OCI-LY1 (cell line): Measurements from ENCODE around the gene SCAMP5.

Experiments
- H2AFZ ChIP-seq: fragments of 200-600 bp; sonication (generic), shearing (Covaris generic); 2 replicates; pipeline ENCODE4 v1.6.0; 2014; ENCODE audit warnings: antibody characterized with exemption, mild to moderate bottlenecking, low read length
- H3F3A ChIP-seq: fragments of 200-600 bp; sonication (generic), shearing (Covaris generic); 2 replicates; pipeline ENCODE4 v1.6.0; 2014; ENCODE audit warnings: mild to moderate bottlenecking, antibody characterized with exemption, low read length, moderate library complexity; ENCODE audit not compliant: insufficient read depth
- H3K27ac ChIP-seq: fragments of 200-600 bp; sonication (generic); 2 replicates; pipeline ENCODE4 v1.5.1; 2014; ENCODE audit warnings: low read length, mixed run types, mild to moderate bottlenecking, low read depth; ENCODE audit not compliant: poor library complexity, severe bottlenecking
- H3K27me3 ChIP-seq: fragments of 200-600 bp; sonication (generic); 2 replicates; pipeline ENCODE4 v1.6.0; 2014; ENCODE audit warnings: antibody characterized with exemption, mild to moderate bottlenecking, low read length, moderate library complexity; ENCODE audit not compliant: insufficient read depth
- H3K36me3 ChIP-seq: fragments of 200-600 bp; sonication (generic); 2 replicates; pipeline ENCODE4 v1.6.1; 2014; ENCODE audit warnings: mild to moderate bottlenecking, antibody characterized with exemption, low read length, moderate library complexity, mixed read lengths; ENCODE audit not compliant: insufficient read depth
- H3K4me1 ChIP-seq: fragments of 200-600 bp; sonication (generic); 2 replicates; pipeline ENCODE4 v1.5.1; 2014; ENCODE audit warnings: mild to moderate bottlenecking, low read length, moderate library complexity; ENCODE audit not compliant: insufficient read depth, severe bottlenecking
- H3K4me2 ChIP-seq: fragments of 200-600 bp; sonication (generic), shearing (Covaris generic); 2 replicates; pipeline ENCODE4 v1.6.1; 2014; ENCODE audit warnings: low read length
- H3K4me3 ChIP-seq: fragments of 200-600 bp; sonication (generic); 2 replicates; pipeline ENCODE4 v1.5.1; 2014; ENCODE audit warnings: low read length, low read depth, mild to moderate bottlenecking, mixed read lengths; ENCODE audit not compliant: poor library complexity, severe bottlenecking
- H3K79me2 ChIP-seq: fragments of 200-600 bp; shearing (Covaris generic); 2 replicates; pipeline ENCODE4 v1.6.1; 2016; ENCODE audit warnings: mixed run types, low read length, mixed read lengths; ENCODE audit not compliant: insufficient read depth
- H3K9ac ChIP-seq: fragments of 200-600 bp; sonication (generic), shearing (Covaris generic); 2 replicates; pipeline ENCODE4 v1.6.1; 2014; ENCODE audit warnings: mild to moderate bottlenecking, low read length, mixed read lengths
- H3K9me2 ChIP-seq: fragments of 200-600 bp; sonication (generic), shearing (Covaris generic); 2 replicates; pipeline ENCODE4 v1.6.1; 2014; ENCODE audit warnings: low read depth, mild to moderate bottlenecking, low read length, mixed read lengths
- H3K9me3 ChIP-seq: fragments of 200-600 bp; shearing (Covaris generic); 2 replicates; pipeline ENCODE4 v1.6.1; 2014; ENCODE audit warnings: low read length, mixed read lengths
- H4K20me1 ChIP-seq: fragments of 200-600 bp; sonication (generic), shearing (Covaris generic); 2 replicates; pipeline ENCODE4 v1.6.0; 2016; ENCODE audit warnings: mild to moderate bottlenecking, low read length; ENCODE audit not compliant: insufficient read depth
- EZH2 ChIP-seq: fragments of 200-600 bp; sonication (generic), shearing (Covaris generic); IDR thresholded peaks from 2 replicates; pipeline ENCODE4 v1.8.0; 2017; ENCODE audit warnings: borderline replicate concordance, mixed run types, mild to moderate bottlenecking, antibody characterized with exemption, low read length, moderate library complexity, mixed read lengths
- TF ChIP-seq, protein P1 (sequence below): fragments of 200-600 bp; sonication (generic), shearing (Covaris generic); IDR thresholded peaks from 2 replicates; pipeline ENCODE4 v1.5.1; 2017; ENCODE audit warnings: mild to moderate bottlenecking, antibody characterized with exemption, low read length, moderate library complexity, mixed read lengths

Gene SCAMP5

DNA sequence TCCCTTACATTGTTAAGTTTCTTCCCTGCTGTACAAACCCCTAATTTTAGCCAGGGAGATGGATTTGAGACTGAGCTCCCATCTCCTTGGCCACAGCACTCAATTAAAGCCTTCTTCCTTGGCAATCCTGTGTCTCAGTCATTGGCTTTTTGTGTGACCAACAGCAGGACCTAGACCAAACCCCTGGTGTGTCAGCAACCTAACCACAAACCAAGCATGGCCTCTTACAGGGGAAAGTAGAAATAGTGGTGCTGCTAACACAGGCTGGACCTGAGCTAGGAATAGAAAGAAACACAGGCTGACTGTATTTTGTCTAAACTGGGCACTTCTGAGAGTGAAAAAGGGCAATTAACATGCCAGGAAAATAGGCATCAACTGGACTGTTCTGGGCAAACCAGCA, 65.9 kb downstream of the SCAMP5 start:
- Histone ChIP-seq H4K20me1 (no peaks in the 10 kb centered on the region), H3K79me2 (no peaks in the 10 kb centered on the region), H2AFZ (no peak overlapping the region), H3K9me2 (no peaks in the 10 kb centered on the region), H3F3A (no peaks in the 10 kb centered on the region), H3K27me3 (no peaks in the 10 kb centered on the region), H3K4me2 (no peak overlapping the region), H3K4me1 (no peaks in the 10 kb centered on the region), H3K36me3 (no peaks in the 10 kb centered on the region), H3K4me3 (no peak overlapping the region), H3K27ac (no peak overlapping the region), H3K9me3 (no peaks in the 10 kb centered on the region), H3K9ac (no peak overlapping the region)
- TF ChIP-seq EZH2 = no peak
- TF ChIP-seq, protein P1, sequence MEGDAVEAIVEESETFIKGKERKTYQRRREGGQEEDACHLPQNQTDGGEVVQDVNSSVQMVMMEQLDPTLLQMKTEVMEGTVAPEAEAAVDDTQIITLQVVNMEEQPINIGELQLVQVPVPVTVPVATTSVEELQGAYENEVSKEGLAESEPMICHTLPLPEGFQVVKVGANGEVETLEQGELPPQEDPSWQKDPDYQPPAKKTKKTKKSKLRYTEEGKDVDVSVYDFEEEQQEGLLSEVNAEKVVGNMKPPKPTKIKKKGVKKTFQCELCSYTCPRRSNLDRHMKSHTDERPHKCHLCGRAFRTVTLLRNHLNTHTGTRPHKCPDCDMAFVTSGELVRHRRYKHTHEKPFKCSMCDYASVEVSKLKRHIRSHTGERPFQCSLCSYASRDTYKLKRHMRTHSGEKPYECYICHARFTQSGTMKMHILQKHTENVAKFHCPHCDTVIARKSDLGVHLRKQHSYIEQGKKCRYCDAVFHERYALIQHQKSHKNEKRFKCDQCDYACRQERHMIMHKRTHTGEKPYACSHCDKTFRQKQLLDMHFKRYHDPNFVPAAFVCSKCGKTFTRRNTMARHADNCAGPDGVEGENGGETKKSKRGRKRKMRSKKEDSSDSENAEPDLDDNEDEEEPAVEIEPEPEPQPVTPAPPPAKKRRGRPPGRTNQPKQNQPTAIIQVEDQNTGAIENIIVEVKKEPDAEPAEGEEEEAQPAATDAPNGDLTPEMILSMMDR = no peak

DNA sequence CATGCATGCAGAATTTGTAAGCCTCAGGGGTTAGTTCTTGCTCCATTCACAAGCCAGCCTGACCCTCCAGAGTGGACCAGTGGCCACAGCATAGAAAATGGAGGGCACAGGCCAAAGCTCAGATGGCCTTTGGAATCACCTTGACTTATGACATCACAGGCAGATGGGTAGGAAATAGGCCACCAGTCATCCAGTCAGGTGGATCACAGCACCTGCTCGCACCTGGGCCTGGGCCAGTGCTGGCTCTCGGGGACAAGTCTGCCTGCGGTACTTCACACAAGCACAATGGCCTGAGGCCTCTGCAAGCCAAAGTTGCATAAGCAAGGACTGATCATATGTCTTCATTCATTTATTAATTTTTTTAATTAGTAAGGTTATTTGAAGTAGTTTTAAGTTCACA, 67.3 kb downstream of the SCAMP5 start:
- H3K4me1 ChIP-seq = no peaks in the 10 kb centered on the region

DNA sequence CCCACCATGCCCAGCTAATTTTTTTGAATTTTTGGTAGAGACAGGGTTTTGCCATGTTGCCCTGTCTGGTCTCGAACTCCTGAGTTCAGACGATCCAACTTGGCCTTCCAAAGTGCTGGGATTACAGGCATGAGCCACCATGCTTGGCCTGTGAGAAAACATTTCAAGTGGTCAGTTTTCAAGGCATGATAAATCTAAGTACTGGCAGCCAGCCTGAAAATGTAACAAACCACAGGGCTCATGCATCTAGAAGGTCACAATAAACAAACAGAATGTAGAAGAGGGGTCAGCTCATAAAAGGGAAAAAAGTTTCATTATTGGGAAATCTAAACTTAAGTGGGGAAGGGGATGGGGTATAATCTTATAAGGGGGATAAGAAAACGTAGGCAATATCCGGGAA, 68.0 kb downstream of the SCAMP5 start:
- H3K9me2 ChIP-seq = no peaks in the 10 kb centered on the region
- no peak overlapping the region for H3K9ac ChIP-seq
- H4K20me1 ChIP-seq = no peaks in the 10 kb centered on the region
- TF ChIP-seq EZH2 = no peak
- TF ChIP-seq, protein P1 = no peak
- no peaks in the 10 kb centered on the region for H3K27me3 ChIP-seq
- H3F3A ChIP-seq = no peaks in the 10 kb centered on the region
- no peak overlapping the region for H3K4me2 ChIP-seq
- no peak overlapping the region for H2AFZ ChIP-seq
- no peak overlapping the region for H3K27ac ChIP-seq
- no peaks in the 10 kb centered on the region for H3K9me3 ChIP-seq
- H3K4me3 ChIP-seq = no peak overlapping the region
- H3K4me1 ChIP-seq = no peaks in the 10 kb centered on the region
- H3K36me3 ChIP-seq = no peaks in the 10 kb centered on the region
- no peaks in the 10 kb centered on the region for H3K79me2 ChIP-seq

More for the DNA sequence above, 67.3 kb downstream of the SCAMP5 start:
- no peak overlapping the region for H3K4me2 ChIP-seq
- no peak overlapping the region for H3K9ac ChIP-seq
- TF ChIP-seq, protein P1 = no peak
- TF ChIP-seq EZH2 = no peak
- no peak overlapping the region for H2AFZ ChIP-seq
- H3K27me3 ChIP-seq = no peaks in the 10 kb centered on the region
- no peak overlapping the region for H3K27ac ChIP-seq
- no peaks in the 10 kb centered on the region for H3K79me2 ChIP-seq
- H4K20me1 ChIP-seq = no peaks in the 10 kb centered on the region
- H3K36me3 ChIP-seq = no peaks in the 10 kb centered on the region
- H3F3A ChIP-seq = no peaks in the 10 kb centered on the region
- no peak overlapping the region for H3K4me3 ChIP-seq
- no peaks in the 10 kb centered on the region for H3K9me2 ChIP-seq
- H3K9me3 ChIP-seq = no peaks in the 10 kb centered on the region
